Rectal smooth muscle tissue (tissue), 1 donor: ENCODE measurements around the gene COG5.

Source experiments
- H3K27ac ChIP-seq: one replicate; pipeline ENCODE4 v1.7.0; 2013; ENCODE audit warnings: low read depth, low read length, inconsistent platforms
- H3K27me3 ChIP-seq: one replicate; pipeline ENCODE4 v1.7.0; 2013; ENCODE audit warnings: low read length; ENCODE audit not compliant: control insufficient read depth, insufficient read depth
- H3K36me3 ChIP-seq: one replicate; pipeline ENCODE4 v1.7.0; 2013; ENCODE audit warnings: low read length; ENCODE audit not compliant: control insufficient read depth, insufficient read depth
- H3K4me1 ChIP-seq: one replicate; pipeline ENCODE4 v1.7.0; 2013; ENCODE audit warnings: low read length; ENCODE audit not compliant: control insufficient read depth, insufficient read depth
- H3K4me3 ChIP-seq: one replicate; pipeline ENCODE4 v1.7.0; 2013; ENCODE audit warnings: low read length
- H3K9ac ChIP-seq: one replicate; pipeline ENCODE4 v1.7.0; 2013; ENCODE audit warnings: low read length

Gene COG5

DNA sequence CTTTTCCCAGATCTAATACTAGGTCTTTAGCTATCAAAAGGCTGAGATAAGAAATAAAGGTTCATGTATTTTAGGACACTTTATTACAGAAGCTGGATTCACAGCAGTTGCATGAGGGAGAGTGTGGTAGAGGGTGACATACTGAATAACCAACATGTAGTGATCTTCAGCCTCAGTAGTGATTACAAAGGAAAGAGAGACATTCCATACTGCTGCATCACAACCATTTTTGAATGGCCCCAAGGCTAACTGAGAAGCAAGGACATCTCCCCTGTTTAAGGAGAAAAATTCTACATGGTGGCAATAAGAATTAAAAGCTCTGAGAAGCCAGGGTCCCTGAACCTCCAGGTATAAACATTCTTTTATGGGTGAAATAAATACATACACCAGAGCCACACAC is 35.3 kb downstream of the COG5 start:
- H3K4me3 ChIP-seq = no peak overlapping the region
- no peaks in the 10 kb centered on the region for H3K27me3 ChIP-seq
- H3K4me1 ChIP-seq = no peaks in the 10 kb centered on the region
- H3K9ac ChIP-seq = no peak overlapping the region
- no peak overlapping the region for H3K27ac ChIP-seq
- no peaks in the 10 kb centered on the region for H3K36me3 ChIP-seq

DNA sequence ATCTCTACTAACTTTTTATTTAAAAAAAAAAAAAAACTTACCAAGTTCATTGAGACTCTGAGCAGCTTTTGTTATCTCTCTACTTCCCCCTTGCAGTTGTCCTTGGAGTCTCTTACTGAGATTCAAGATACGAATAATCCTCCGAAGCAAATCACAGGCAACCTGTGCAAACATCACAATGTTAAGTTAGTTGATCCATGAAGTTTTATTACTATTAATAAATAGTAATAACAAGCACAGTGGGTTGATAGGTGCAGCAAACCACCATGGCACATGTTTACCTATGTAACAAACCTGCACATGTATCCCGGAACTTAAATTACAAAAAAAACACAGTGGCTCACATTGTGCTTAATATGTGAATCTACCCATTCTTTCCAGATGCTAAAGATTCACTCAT is 36.5 kb downstream of the COG5 start:
- no peak overlapping the region for H3K4me3 ChIP-seq
- H3K27me3 ChIP-seq = no peaks in the 10 kb centered on the region
- H3K36me3 ChIP-seq = no peaks in the 10 kb centered on the region
- no peak overlapping the region for H3K9ac ChIP-seq
- no peak overlapping the region for H3K27ac ChIP-seq
- no peaks in the 10 kb centered on the region for H3K4me1 ChIP-seq

DNA sequence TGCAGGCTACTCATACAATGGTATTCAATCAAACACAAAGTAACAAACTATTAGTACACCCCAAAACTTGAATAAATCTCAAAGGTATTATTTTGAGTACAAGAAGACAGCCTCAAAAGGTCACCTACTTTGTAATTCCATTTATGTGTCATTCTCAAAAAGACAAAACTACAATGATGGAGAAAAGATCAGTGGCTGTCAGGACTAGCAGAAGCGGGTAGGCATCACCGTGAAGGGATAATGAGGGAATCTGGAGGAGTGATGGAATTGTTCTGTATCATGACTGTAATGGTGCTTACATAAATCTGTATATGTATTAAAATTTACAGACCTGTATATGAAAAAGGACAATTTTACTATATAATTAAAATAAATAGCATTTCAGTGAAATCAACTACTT is 37.0 kb downstream of the COG5 start:
- Histone ChIP-seq H3K27ac (no peak overlapping the region), H3K4me1 (no peaks in the 10 kb centered on the region), H3K9ac (no peak overlapping the region), H3K27me3 (no peaks in the 10 kb centered on the region), H3K4me3 (no peak overlapping the region), H3K36me3 (no peaks in the 10 kb centered on the region)

DNA sequence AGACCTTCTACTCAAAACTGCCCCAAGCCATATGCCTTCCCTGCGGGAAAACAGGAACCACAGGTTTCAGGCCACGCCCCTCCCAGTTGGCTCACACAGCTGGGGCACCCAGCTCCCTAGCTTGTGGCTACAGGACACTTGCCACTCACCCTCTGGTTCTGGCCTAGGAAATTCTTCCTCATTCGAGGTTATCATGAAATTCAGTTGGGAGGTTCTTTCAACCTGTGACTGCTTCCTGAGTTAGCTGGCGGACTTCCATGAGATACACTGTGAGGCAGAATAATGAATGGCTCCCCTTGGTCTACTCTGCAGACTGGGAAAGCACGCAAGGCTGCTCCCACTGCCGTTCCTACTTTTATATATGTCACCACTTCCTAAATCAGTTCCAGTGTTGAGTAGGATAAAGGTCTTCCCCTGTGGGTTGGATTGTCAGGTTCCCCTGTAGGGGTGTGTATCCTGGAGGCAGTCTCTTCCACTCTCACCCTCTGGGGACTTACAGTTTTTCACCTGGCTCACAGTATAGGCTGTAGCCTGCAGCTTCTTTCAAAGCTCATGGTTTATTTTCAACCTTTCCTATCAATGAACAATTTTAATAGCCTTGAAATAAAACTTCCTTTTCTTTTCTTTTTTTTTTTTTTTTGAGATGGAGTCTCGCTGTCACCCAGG is 56.9 kb downstream of the COG5 start:
- H3K9ac ChIP-seq = no peak overlapping the region
- no peaks in the 10 kb centered on the region for H3K4me1 ChIP-seq
- H3K27me3 ChIP-seq = no peaks in the 10 kb centered on the region
- H3K4me3 ChIP-seq = no peak overlapping the region
- no peaks in the 10 kb centered on the region for H3K36me3 ChIP-seq
- H3K27ac ChIP-seq = no peak overlapping the region

DNA sequence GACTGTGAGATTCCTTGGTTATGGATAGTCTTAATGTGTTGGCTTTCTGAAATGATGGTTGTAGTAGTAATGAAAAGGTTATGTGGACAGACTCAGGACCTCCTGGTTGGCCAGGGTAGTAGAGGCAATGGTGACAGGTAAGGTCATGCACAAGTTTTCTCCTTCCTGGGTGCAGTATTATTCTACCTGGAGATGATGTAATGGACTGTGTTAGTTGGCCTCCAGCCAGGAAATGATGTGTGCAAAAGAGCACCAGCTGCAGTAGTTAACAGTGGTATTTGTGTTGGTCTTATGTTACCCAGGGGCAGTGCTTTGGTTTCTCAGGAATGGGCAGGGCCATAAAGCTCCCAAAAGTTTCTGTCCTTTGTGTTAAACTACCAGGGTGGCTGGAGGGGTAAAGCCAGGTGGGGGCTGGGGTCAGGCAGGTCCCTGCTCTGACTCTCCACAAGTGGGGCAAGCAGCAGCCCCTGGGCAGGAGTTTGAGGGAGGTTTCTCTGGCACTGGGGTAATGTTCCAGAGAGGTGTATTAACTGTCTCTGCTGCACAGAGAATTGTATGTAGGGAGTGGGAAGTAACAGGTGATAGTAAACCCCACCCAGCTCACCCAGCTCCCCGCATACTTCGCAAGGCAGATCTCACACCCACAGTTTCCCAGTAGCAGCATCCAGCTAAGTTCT is 57.6 kb downstream of the COG5 start:
- no peaks in the 10 kb centered on the region for H3K4me1 ChIP-seq
- no peak overlapping the region for H3K9ac ChIP-seq
- no peak overlapping the region for H3K27ac ChIP-seq
- no peak overlapping the region for H3K4me3 ChIP-seq
- H3K27me3 ChIP-seq = no peaks in the 10 kb centered on the region
- no peaks in the 10 kb centered on the region for H3K36me3 ChIP-seq

DNA sequence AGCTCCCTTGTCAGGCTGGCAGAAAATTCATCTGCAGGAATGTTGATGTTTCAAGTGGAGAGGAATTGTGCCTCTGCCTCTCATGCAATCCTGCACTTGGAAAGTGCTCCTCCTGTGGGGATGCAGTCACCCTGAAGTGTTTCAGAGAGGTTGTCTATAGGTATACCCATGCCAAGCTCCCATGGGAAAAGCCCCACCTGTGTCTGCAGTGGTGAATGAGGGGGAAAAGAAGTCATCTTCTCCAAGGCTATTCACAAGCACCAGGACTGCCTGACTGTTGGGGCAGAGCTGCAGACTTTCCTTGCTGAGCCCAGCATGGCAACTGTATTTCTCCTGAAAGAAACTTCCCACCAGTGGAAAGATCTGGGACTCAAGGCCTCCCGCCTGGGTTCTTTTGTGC is 58.4 kb downstream of the COG5 start:
- Histone ChIP-seq H3K27ac (no peak overlapping the region), H3K4me3 (no peak overlapping the region), H3K4me1 (no peaks in the 10 kb centered on the region), H3K36me3 (no peaks in the 10 kb centered on the region), H3K27me3 (no peaks in the 10 kb centered on the region), H3K9ac (no peak overlapping the region)

DNA sequence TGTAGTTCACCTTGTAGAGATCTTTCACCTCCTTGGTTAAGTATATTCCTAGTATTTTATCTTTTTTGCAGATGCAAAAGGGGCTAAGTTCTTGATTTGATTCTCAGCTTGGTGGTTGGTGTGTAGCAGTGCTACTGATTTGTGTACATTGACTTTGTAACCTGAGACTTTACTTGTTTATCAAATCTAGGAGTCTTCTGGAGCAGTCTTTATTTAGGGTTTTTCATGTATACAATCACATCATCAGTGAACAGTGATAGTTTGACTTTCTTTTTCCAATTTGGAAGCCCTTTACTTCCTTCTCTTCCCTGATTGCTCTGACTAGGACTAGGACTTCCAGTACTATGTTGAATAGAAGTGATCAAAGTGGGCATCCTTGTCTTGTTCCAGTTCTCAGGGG is 60.0 kb downstream of the COG5 start:
- H3K27ac ChIP-seq = no peak overlapping the region

DNA sequence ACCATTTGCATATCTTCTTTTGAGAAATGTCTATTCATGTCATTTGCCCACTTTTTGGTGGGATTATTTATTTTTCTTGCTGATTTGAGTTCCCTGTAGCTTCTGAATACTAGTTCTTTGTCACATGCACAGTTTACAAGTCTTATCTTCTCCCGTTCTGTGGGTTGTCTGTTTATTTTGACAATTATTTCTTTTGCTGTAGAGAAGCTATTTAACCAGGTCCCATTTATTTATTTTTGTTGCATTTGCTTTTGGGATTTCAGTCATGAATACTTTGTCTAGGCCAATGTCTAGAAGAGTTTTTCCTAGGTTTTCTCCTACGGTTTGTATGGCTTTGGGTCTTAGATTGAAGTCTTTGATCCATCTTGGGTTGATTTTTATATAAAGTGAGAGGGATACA is 60.9 kb downstream of the COG5 start:
- Histone ChIP-seq H3K27me3 (no peaks in the 10 kb centered on the region), H3K4me3 (no peak overlapping the region), H3K27ac (no peak overlapping the region), H3K36me3 (no peaks in the 10 kb centered on the region), H3K4me1 (no peaks in the 10 kb centered on the region), H3K9ac (no peak overlapping the region)

More for the DNA sequence above, 60.0 kb downstream of the COG5 start:
- Histone ChIP-seq H3K9ac (no peak overlapping the region), H3K4me3 (no peak overlapping the region), H3K27me3 (no peaks in the 10 kb centered on the region), H3K4me1 (no peaks in the 10 kb centered on the region), H3K36me3 (no peaks in the 10 kb centered on the region)

DNA sequence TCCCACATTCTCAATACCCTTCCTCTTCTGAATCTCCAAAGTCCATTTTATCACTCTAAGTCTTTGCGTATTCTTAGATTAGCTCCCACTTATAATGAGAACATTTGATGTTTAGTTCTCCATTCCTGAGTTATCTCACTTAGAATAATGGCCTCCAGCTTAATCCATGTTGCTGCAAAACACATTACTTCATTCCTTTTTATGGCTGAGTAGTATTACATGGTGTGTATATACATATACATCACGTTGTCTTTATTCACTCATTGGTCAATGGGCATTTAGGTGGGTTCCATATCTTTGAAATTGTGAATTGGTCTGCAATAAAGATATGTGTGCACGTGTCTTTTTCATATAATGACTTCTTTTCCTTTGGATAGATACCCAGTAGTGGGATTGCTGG is 61.6 kb downstream of the COG5 start:
- Histone ChIP-seq H3K27me3 (no peaks in the 10 kb centered on the region), H3K36me3 (no peaks in the 10 kb centered on the region), H3K9ac (no peak overlapping the region), H3K27ac (no peak overlapping the region), H3K4me3 (no peak overlapping the region), H3K4me1 (no peaks in the 10 kb centered on the region)

DNA sequence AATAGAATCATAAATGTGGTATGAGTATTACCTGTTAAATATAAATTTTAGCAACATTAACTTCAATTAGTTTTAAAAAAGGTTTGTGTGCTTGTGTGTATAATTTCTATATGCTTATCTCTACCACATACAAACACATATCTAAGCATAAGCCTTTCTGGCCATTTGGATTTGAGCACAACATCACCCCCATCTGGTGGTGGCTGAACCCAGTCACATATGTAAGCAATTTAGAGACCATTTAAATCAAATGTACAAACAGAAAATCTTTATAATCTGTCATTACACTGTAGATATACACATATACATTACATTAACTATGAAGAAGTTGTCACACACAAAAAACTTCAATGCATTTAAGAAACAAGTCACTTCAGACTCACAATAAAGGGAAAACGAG is 62.1 kb downstream of the COG5 start:
- H3K4me1 ChIP-seq = no peaks in the 10 kb centered on the region
- H3K36me3 ChIP-seq = no peaks in the 10 kb centered on the region
- no peak overlapping the region for H3K9ac ChIP-seq
- no peak overlapping the region for H3K4me3 ChIP-seq
- H3K27me3 ChIP-seq = no peaks in the 10 kb centered on the region
- no peak overlapping the region for H3K27ac ChIP-seq

DNA sequence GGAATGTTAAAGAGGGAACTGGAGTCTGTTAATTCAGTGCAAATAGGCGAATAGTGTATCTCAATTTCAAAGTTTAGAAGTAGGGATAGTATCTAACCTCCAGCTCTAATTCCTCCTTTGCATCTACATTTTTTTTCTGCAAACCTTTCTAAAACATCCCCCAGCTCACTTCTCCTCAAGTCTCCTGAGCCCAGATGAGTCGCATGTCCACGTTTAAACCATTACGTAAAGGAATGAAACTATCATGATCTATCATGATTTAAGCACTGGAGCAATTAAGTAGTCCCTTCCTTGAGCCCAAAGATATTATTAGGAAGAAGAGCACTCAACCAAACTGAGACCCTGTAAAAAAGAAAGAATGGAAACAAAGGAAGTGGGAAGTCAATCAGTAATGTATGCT is 64.0 kb downstream of the COG5 start:
- no peak overlapping the region for H3K9ac ChIP-seq
- H3K36me3 ChIP-seq = no peaks in the 10 kb centered on the region
- H3K4me1 ChIP-seq = no peaks in the 10 kb centered on the region
- H3K4me3 ChIP-seq = no peak overlapping the region
- no peaks in the 10 kb centered on the region for H3K27me3 ChIP-seq
- H3K27ac ChIP-seq = no peak overlapping the region

DNA sequence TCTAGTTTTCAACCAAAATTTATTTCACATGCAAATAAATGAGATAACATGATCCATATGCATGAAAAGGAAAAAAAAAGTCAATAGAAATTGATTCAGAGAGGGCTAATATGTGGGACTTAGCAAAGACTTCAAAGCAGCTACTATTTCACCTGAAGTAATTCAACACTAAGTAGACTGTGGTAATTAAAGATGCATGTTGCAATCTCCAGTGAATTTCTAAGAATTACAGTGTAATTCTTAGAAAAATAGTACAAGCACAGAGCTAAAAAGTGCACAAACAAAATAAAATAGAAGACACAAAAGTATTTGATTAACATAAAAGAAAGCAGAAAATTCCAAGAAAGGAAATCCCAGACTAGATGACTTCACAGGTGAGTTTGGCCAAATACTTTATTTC is 68.2 kb downstream of the COG5 start:
- Histone ChIP-seq H3K9ac (no peak overlapping the region), H3K4me3 (no peak overlapping the region), H3K27ac (no peak overlapping the region), H3K4me1 (no peaks in the 10 kb centered on the region), H3K27me3 (no peaks in the 10 kb centered on the region), H3K36me3 (no peaks in the 10 kb centered on the region)

DNA sequence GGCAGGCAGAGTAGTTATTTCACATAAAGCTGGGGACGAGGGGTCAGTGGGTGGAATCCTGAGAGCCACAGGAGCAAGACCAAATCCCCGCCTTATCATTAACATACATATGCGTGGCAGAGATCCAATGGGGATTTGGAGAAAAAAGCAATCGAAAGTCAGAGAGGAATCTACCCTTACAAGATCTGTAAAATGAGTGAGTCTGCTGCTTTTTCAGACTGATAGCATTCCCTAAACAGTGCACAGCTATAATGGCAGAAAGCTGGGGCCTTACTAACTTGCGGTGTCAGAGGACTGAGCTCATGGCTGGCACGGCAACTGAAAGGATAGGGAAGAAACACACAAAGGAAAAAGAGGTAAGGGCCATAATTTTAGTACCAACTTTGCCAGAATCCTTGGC is 68.8 kb downstream of the COG5 start:
- no peaks in the 10 kb centered on the region for H3K27me3 ChIP-seq
- H3K4me1 ChIP-seq = no peaks in the 10 kb centered on the region
- no peak overlapping the region for H3K9ac ChIP-seq
- no peak overlapping the region for H3K4me3 ChIP-seq
- no peaks in the 10 kb centered on the region for H3K36me3 ChIP-seq
- H3K27ac ChIP-seq = no peak overlapping the region
